IMR-90 (cell line): ENCODE results near the gene POFUT2. TPM values are rescaled to one million over a fixed set of nuclear protein-coding genes. Genes with fewer than 3 reads are reported as not detected.

Source experiments
- ATAC-seq: fragments of 200-7000 bp; cut with Tn5 transposase; 2 replicates; pipeline ENCODE4 v1.9.1; 2020; ENCODE audit warnings: low read depth, mild to moderate bottlenecking, moderate library complexity
- BruUV-seq: library from RNA; stranded (reverse); fragments of 400-500 nt; replicated peaks from 2 replicates; lab custom pipeline; 2021; lab: Mats Ljungman, UMichigan
- CTCF ChIA-PET: fragments of 300-600 bp; formaldehyde crosslinking; extraction: SDS; loops from one replicate; lab custom pipeline; 2021; ENCODE audit warnings: antibody characterized with exemption; lab: Yijun Ruan, JAX
- POLR2A ChIA-PET: fragments of 300-600 bp; sonication (Branson Sonifier 250); formaldehyde crosslinking; loops from one replicate; lab custom pipeline; 2022; ENCODE audit warnings: antibody characterized with exemption; ENCODE audit not compliant: unreplicated experiment; lab: Charles Lee
- DNase-seq: peaks from one replicate; pipeline ENCODE4 v3.0.0; 2013
- H2AFZ ChIP-seq: replicated peaks from 2 replicates; pipeline ENCODE3; 2013; ENCODE audit warnings: low read length, mild to moderate bottlenecking; ENCODE audit not compliant: poor library complexity
- H2AK5ac ChIP-seq: 2 replicates; pipeline ENCODE4 v1.6.1; 2013; ENCODE audit warnings: low read depth, low read length, inconsistent platforms
- H2AK9ac ChIP-seq: replicated peaks from 2 replicates; pipeline ENCODE3; 2013; ENCODE audit warnings: mild to moderate bottlenecking, low read depth, low read length, moderate library complexity; ENCODE audit not compliant: poor library complexity
- H2BK120ac ChIP-seq: 2 replicates; pipeline ENCODE4 v1.6.1; 2013; ENCODE audit warnings: low read depth, low read length, inconsistent platforms
- H2BK15ac ChIP-seq: 3 replicates; pipeline ENCODE4 v1.6.1; 2013; ENCODE audit warnings: low read depth, low read length, inconsistent platforms
- H2BK20ac ChIP-seq: 2 replicates; pipeline ENCODE4 v1.6.1; 2013; ENCODE audit warnings: low read depth, mild to moderate bottlenecking, inconsistent platforms, low read length, moderate library complexity
- H2BK5ac ChIP-seq: 2 replicates; pipeline ENCODE4 v1.6.1; 2013; ENCODE audit warnings: mild to moderate bottlenecking, low read depth, low read length, inconsistent platforms; ENCODE audit not compliant: poor library complexity, severe bottlenecking
- H3K14ac ChIP-seq: replicated peaks from 2 replicates; pipeline ENCODE4 v1.6.1; 2013; ENCODE audit warnings: low read depth, low read length, inconsistent platforms
- H3K18ac ChIP-seq: 2 replicates; pipeline ENCODE4 v1.6.1; 2013; ENCODE audit warnings: low read depth, low read length, control low read depth
- H3K23ac ChIP-seq: 2 replicates; pipeline ENCODE4 v1.6.1; 2013; ENCODE audit warnings: low read depth, low read length, inconsistent platforms
- H3K27ac ChIP-seq: 2 replicates; pipeline ENCODE4 v1.5.1; 2013; ENCODE audit warnings: mild to moderate bottlenecking, control low read depth, low read length; ENCODE audit not compliant: insufficient read depth
- H3K27me3 ChIP-seq: 2 replicates; pipeline ENCODE4 v1.6.1; 2013; ENCODE audit warnings: low read length; ENCODE audit not compliant: control insufficient read depth, insufficient read depth
- H3K36me3 ChIP-seq: 2 replicates; pipeline ENCODE4 v1.6.1; 2013; ENCODE audit warnings: low read length, mixed read lengths; ENCODE audit not compliant: control insufficient read depth, insufficient read depth
- H3K4ac ChIP-seq: 2 replicates; pipeline ENCODE4 v1.6.1; 2013; ENCODE audit warnings: low read depth, low read length, inconsistent platforms
- H3K4me1 ChIP-seq: 2 replicates; pipeline ENCODE4 v1.6.1; 2013; ENCODE audit warnings: low read length, mixed read lengths; ENCODE audit not compliant: control insufficient read depth, insufficient read depth
- H3K4me2 ChIP-seq: 2 replicates; pipeline ENCODE4 v1.6.1; 2013; ENCODE audit warnings: low read depth, mild to moderate bottlenecking, control low read depth, low read length, moderate library complexity
- H3K4me3 ChIP-seq: 2 replicates; pipeline ENCODE4 v1.5.1; 2013; ENCODE audit warnings: low read depth, mild to moderate bottlenecking, control low read depth, low read length, moderate library complexity; ENCODE audit not compliant: insufficient read depth
- H3K56ac ChIP-seq: 2 replicates; pipeline ENCODE4 v1.6.1; 2013; ENCODE audit warnings: low read length, inconsistent platforms; ENCODE audit not compliant: insufficient read depth; ENCODE audit errors: extremely low read depth
- H3K79me1 ChIP-seq, 2 experiments: 2 replicates each; pipeline ENCODE4 v1.6.1; 2013; ENCODE audit warnings: low read length in 2 of 2, inconsistent platforms in 1 of 2, low read depth in 1 of 2
- H3K9ac ChIP-seq: 2 replicates; pipeline ENCODE4 v1.6.1; 2013; ENCODE audit warnings: low read depth, low read length, control low read depth
- H3K9me1 ChIP-seq: 2 replicates; pipeline ENCODE4 v1.6.1; 2013; ENCODE audit warnings: low read length, inconsistent platforms; ENCODE audit not compliant: insufficient read depth
- H3K9me3 ChIP-seq: 2 replicates; pipeline ENCODE4 v1.6.1; 2013; ENCODE audit warnings: low read length; ENCODE audit not compliant: control insufficient read depth, insufficient read depth
- H4K20me1 ChIP-seq: 2 replicates; pipeline ENCODE4 v1.6.1; 2013; ENCODE audit warnings: low read length, inconsistent platforms; ENCODE audit not compliant: insufficient read depth
- H4K5ac ChIP-seq: 2 replicates; pipeline ENCODE4 v1.6.1; 2013; ENCODE audit warnings: mild to moderate bottlenecking, low read depth, low read length, control low read depth
- H4K8ac ChIP-seq, 2 experiments: 2 replicates each; pipeline ENCODE4 v1.6.1; 2013; ENCODE audit warnings: low read depth in 2 of 2, low read length in 2 of 2, control low read depth in 1 of 2, inconsistent platforms in 1 of 2
- H4K91ac ChIP-seq: 2 replicates; pipeline ENCODE4 v1.6.1; 2013; ENCODE audit warnings: low read depth, low read length, inconsistent platforms; ENCODE audit not compliant: insufficient read depth
- BHLHE40 ChIP-seq: fragments of 150-350 bp; IDR thresholded peaks from 2 replicates; pipeline ENCODE4 v1.6.1; 2016; ENCODE audit warnings: mild to moderate bottlenecking, low read depth, low read length
- CEBPB ChIP-seq: IDR thresholded peaks from 2 replicates; pipeline ENCODE4 v1.6.1; 2012; ENCODE audit warnings: low read depth, low read length, improper control_type of control experiment
- CTCF ChIP-seq: conservative IDR thresholded peaks from 2 replicates; pipeline ENCODE4 v1.5.1; 2012; ENCODE audit warnings: mild to moderate bottlenecking, low read depth, low read length, improper control_type of control experiment
- FOS ChIP-seq: fragments of 150-350 bp; IDR thresholded peaks from 2 replicates; pipeline ENCODE4 v1.6.1; 2016; ENCODE audit warnings: low read depth, low read length
- MAFK ChIP-seq: IDR thresholded peaks from 2 replicates; pipeline ENCODE4 v1.6.1; 2012; ENCODE audit warnings: low read depth, low read length, improper control_type of control experiment
- MAZ ChIP-seq: IDR thresholded peaks from 2 replicates; pipeline ENCODE4 v1.6.1; 2012; ENCODE audit warnings: low read depth, mild to moderate bottlenecking, low read length, improper control_type of control experiment, moderate library complexity, borderline replicate concordance
- NFE2L2 ChIP-seq: fragments of 150-350 bp; IDR thresholded peaks from 2 replicates; pipeline ENCODE4 v1.6.1; 2016; ENCODE audit warnings: low read depth, mild to moderate bottlenecking, low read length
- POLR2A ChIP-seq: IDR thresholded peaks from 2 replicates; pipeline ENCODE4 v1.6.1; 2012; ENCODE audit warnings: mild to moderate bottlenecking, low read depth, low read length
- RAD21 ChIP-seq: IDR thresholded peaks from 2 replicates; pipeline ENCODE4 v1.6.1; 2012; ENCODE audit warnings: low read length, improper control_type of control experiment
- RFX5 ChIP-seq: IDR thresholded peaks from 2 replicates; pipeline ENCODE4 v1.8.0; 2012; ENCODE audit warnings: low read depth, mild to moderate bottlenecking, low read length, moderate library complexity
- WGBS, 2 experiments: methylation state at CpG; one replicate each; pipeline versions ENCODE4 v1.1.5 to v1.1.7; 2013; ENCODE audit warnings: missing lambda C conversion rate in 2 of 2; ENCODE audit not compliant: insufficient read length in 1 of 2; ENCODE audit errors: extremely low coverage in 2 of 2; 5-methylcytosine and 5-hydroxymethylcytosine counted together
- dilution Hi-C: fragments of 300-500 bp; cut with HindIII; formaldehyde crosslinking; loops from one replicate; pipeline ENCODE4 v1.14.3; 2018; ENCODE audit warnings: low sequenced_read_pairs; ENCODE audit not compliant: unreplicated experiment
- in situ Hi-C: fragments of 300-500 bp; cut with MboI; formaldehyde crosslinking; loops from 3 replicates; pipeline ENCODE4 v1.14.3; 2019; ENCODE audit warnings: low sequenced_read_pairs, inconsistent platforms, mixed read lengths
- intact Hi-C: fragments of 100-400 bp; cut with micrococcal nuclease; formaldehyde crosslinking; loops from 2 replicates; pipeline ENCODE4 v1.10.0; 2022
- polyA plus RNA-seq, 3 experiments: library from polyadenylated mRNA; depleted of rRNA; stranded (reverse); fragments of >200 nt; gene quantifications; 2 replicates each; pipeline ENCODE4 v1.2.3, GENCODE V29; 2012; ENCODE audit warnings: low replicate concordance in 1 of 3
- total RNA-seq: library from RNA; depleted of rRNA; stranded (reverse); fragments of >200 nt; gene quantifications from 2 replicates; pipeline ENCODE4 v1.2.3, GENCODE V29; 2012

POFUT2 gene
- total and polyA plus RNA-seq, 2 of the 4 experiments (the other 2 are of a cell fraction) = 18.8 to 59.3 TPM

- H3K27ac ChIP-seq = no peak overlapping the region
- intact Hi-C loops = no loop called here
- no peak overlapping the region for H2BK20ac ChIP-seq
- H4K5ac ChIP-seq = no peak overlapping the region
- H3K9me1 ChIP-seq = no peaks in the 10 kb centered on the region
- peaks cover 4% of the 10 kb centered on the region for H3K4me1 ChIP-seq
- no peak overlapping the region for H3K9ac ChIP-seq
- WGBS, 2 experiments = 23% methylated on average over 5 of the region's 13 CpGs; no CpG with 5 or more reads in 1 of the 2 experiments
- H2AK5ac ChIP-seq = no peak overlapping the region
- H3K9me3 ChIP-seq = peaks cover 17% of the 10 kb centered on the region
- DNase-seq (no peak), ATAC-seq (no peak)
- H3K4me2 ChIP-seq = peak overlapping the region; percentile 57
- dilution Hi-C loops = no loop called here
- POLR2A ChIA-PET = interaction anchor here (0.7 kb wide), 1 partner anchor 260 kb away, joined by 3 read pairs; no protein-coding TSS in a partner anchor
- H4K91ac ChIP-seq = no peak overlapping the region
- H4K20me1 ChIP-seq = no peaks in the 10 kb centered on the region
- no peak overlapping the region for H3K4ac ChIP-seq
- no peaks in the 10 kb centered on the region for H3K79me1 ChIP-seq
- H2BK5ac ChIP-seq = no peak overlapping the region
- peak overlapping the region; percentile 2; the same call in 1 of the 2 replicates for H3K4me3 ChIP-seq
- no TSS peak for BruUV-seq
- no peak for TF ChIP-seq CTCF
- no peak for TF ChIP-seq BHLHE40
- TF ChIP-seq NFE2L2 = no peak
- no peak for TF ChIP-seq POLR2A
- no peak for TF ChIP-seq RFX5
- no peak for TF ChIP-seq MAZ
- no peak for TF ChIP-seq CEBPB
- TF ChIP-seq FOS = no peak
- no peak for TF ChIP-seq MAFK
- TF ChIP-seq RAD21 = no peak
- no peak overlapping the region for H4K8ac ChIP-seq
- no peak overlapping the region for H2BK15ac ChIP-seq
- no peak overlapping the region for H3K14ac ChIP-seq
- H3K27me3 ChIP-seq = peaks cover 22% of the 10 kb centered on the region
- peak overlapping the region; percentile 12 for H2AK9ac ChIP-seq
- H3K18ac ChIP-seq = no peak overlapping the region
- no peaks in the 10 kb centered on the region for H3K36me3 ChIP-seq
- H2AFZ ChIP-seq = peak overlapping the region; percentile 91
- peak overlapping the region; percentile 21; the same call in 1 of the 2 replicates for H3K23ac ChIP-seq
- H2BK120ac ChIP-seq = no peak overlapping the region
- no peak overlapping the region for H3K56ac ChIP-seq
- in situ Hi-C loops = no loop called here
- CTCF ChIA-PET = interaction anchor here (1.1 to 2.3 kb wide), 2 partner anchors 108 to 112 kb away, joined by 4 to 6 read pairs; no protein-coding TSS in a partner anchor
Measured at GRCh38 chr21:45248301-45248892, 39.3 kb downstream of the POFUT2 start.
